GM12865 (cell line): ENCODE measurements around the gene FOXO6.

Source experiments
- DNase-seq: peaks from one replicate; pipeline ENCODE4 v3.0.0; 2010; ENCODE audit warnings: low read depth
- H3K4me3 ChIP-seq: 2 replicates; pipeline ENCODE4 v1.5.1; 2011; ENCODE audit warnings: mild to moderate bottlenecking, low read depth, low read length, control low read depth
- TF ChIP-seq, protein P1 (sequence below): IDR thresholded peaks from 2 replicates; pipeline ENCODE4 v1.5.1; 2011; ENCODE audit warnings: low read length, control low read depth, low read depth, inconsistent platforms; ENCODE audit not compliant: insufficient read depth; ENCODE audit errors: missing control alignments

Gene FOXO6

DNA sequence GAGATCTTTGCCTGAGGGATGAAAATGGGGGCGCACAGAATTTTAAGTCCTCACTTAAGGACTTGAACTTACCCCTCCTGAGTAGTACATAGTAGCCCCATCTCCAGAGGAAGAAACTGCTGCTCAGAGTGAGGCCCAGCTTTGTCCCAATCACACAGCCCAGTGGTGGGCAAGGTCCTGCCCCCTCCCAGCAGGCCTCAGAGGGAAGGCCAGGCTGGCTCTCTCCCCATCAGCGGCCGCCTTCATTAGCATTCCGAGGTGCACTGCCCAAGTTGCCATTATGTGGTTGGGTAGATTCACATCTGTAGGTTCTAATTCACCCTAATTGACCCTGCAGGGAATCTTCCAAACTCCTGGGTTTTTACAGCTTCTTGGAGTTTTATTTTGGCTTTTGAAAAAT lies 59.1 kb downstream of the FOXO6 start:
- no peak overlapping the region for H3K4me3 ChIP-seq
- TF ChIP-seq, protein P1, sequence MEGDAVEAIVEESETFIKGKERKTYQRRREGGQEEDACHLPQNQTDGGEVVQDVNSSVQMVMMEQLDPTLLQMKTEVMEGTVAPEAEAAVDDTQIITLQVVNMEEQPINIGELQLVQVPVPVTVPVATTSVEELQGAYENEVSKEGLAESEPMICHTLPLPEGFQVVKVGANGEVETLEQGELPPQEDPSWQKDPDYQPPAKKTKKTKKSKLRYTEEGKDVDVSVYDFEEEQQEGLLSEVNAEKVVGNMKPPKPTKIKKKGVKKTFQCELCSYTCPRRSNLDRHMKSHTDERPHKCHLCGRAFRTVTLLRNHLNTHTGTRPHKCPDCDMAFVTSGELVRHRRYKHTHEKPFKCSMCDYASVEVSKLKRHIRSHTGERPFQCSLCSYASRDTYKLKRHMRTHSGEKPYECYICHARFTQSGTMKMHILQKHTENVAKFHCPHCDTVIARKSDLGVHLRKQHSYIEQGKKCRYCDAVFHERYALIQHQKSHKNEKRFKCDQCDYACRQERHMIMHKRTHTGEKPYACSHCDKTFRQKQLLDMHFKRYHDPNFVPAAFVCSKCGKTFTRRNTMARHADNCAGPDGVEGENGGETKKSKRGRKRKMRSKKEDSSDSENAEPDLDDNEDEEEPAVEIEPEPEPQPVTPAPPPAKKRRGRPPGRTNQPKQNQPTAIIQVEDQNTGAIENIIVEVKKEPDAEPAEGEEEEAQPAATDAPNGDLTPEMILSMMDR = no peak
- DNase-seq = no peak

DNA sequence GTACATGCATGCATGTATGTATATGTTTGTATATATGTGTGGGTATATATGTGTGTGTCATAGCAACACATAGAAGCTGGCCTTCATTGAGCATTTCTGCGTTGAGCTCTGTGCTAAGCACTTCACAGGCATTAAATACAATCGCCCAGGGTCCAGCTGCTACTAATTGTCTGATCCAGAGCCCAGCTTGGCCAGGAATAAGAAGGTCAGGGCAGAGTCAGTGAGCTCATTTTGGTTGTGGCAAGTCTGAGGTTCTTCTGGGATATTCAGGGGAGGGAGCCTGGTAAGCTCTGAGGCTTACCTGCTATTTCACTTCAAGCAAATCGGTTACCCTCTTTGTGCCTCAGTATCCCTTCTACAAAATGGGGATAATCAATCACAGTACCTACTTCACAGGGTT lies 59.6 kb downstream of the FOXO6 start:
- H3K4me3 ChIP-seq = no peak overlapping the region
- TF ChIP-seq, protein P1 = no peak
- DNase-seq = no peak

DNA sequence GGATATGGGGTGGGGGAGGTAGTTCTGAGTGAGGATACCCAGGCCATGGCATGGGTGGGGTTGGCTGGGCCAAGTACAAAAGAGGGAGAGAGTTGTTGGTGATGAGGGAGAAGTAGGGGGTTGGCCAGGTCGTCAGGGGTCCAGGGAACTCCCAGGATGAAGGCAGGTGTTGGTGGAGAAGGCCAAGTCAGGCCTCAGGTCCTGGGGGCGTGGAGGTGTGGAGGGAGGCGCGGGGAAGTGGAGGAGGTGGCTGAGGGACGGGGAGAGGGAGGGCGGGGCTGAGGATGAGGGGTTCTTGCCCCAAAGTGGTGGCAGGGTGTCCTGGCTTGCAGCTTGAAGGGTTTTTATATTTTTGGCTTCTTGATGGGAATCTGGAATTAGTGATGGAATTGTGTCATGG lies 61.1 kb downstream of the FOXO6 start:
- no peak for DNase-seq
- no peak overlapping the region for H3K4me3 ChIP-seq
- TF ChIP-seq, protein P1 = no peak

DNA sequence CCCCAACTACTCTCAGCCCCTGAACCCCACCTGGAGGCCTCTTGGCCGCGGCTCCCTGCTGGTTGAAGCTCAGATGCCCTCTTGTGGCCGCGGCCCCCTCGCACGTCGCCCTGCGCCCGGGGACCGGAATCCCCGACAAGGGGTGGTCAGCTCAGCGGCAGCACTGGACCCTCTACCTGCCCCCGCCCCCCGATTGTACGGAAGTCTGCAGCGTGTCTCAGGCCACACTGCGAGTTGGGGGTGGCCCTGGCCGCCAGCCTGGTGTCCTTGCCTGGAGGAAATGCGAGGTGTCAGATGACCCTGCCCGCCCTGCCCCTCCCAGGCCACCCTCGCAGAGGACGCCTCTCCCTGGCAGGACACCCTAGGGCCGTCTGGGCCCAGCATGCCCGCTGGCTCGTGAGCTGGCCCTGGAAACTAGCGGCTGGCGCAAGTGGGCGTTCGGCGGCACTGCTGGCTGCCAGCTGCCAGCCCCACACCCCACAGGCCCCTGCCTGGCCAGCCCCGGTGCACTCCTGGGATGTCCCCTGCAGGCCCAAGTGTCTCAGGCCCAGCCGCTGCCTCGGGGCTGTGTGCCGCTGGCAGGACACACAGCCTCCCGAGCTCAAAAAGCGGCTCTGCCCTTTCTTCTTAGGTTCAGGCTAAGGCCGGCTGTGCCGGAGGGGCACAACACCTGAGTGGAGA lies 62.4 kb downstream of the FOXO6 start:
- TF ChIP-seq, protein P1 = no peak
- H3K4me3 ChIP-seq = no peak overlapping the region
- DNase-seq = no peak

- DNase-seq = no peak
- no peak overlapping the region for H3K4me3 ChIP-seq
- TF ChIP-seq, protein P1 = no peak
Observed at GRCh38 chr1:41424581-41425118, 63.4 kb downstream of the FOXO6 start.

- no peak for DNase-seq
- TF ChIP-seq, protein P1 = no peak
- no peak overlapping the region for H3K4me3 ChIP-seq
Observed at GRCh38 chr1:41425369-41425768, 64.1 kb downstream of the FOXO6 start.
